HG03521 (cell line): Measurements from ENCODE around the gene SMIM24.

Experiments used
- ATAC-seq: cut with Tn5 transposase; IDR thresholded peaks from one replicate; pipeline ENCODE4 v1.9.1; 2021; ENCODE audit warnings: mild to moderate bottlenecking, moderate library complexity; ENCODE audit not compliant: unreplicated experiment

The SMIM24 gene

DNA sequence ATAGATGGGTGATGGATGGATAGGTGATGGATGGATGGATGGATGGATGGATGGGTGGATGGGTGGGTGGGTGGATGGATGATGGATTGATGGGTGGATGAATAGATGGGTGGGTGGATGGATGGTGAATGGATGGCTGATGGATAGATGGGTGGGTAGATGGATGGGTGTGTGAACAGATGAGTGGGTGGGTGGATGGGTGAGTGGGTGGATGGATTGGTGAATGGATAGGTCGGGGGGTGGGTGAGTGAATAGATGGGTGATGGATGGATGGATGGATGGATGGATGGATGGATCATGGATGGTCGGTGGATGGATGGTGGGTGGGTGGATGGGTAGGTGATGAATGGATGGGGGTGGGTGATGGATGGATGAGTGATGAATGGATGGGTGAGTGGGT lies 3.5 kb downstream of the SMIM24 start:
- ATAC-seq = no peak

DNA sequence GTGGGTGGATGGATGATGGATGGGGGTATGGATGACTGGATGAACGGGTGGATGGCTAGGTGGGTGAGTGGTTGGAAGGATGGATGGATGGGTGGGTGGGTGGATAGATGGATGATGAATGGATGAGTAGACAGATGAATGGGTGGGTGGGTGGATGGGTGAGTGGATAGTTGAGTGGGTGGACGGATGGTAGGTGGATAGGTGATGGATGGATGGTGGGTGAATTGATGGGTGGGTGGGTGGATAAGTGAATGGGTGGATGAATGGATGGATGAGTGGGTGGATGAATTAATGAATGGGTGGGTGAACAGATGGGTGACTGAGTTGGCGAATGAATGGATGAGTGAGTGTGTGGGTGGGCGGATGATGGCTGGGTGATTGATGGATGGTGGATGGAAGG lies 4.9 kb downstream of the SMIM24 start:
- no peak for ATAC-seq

DNA sequence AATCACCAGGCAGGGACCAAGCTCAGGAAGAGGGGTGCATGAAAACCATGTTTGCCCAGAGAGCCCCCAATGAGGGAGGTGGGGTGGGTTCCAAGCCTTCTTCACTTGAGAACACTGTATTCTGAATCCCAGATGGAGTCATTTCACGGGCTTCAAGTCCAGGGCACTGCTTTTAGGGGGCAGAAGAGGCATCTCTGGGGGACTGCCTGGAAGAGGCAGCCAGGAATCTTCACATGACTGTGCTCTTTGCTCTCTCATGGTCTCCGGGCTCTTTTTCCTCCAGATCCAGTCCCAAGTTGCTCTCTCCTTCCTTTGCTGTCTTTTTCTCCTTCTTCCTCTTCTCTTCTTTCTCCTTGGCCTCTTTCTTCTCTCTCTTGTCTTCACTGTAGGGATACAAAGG lies 5.7 kb downstream of the SMIM24 start:
- ATAC-seq = no peak

DNA sequence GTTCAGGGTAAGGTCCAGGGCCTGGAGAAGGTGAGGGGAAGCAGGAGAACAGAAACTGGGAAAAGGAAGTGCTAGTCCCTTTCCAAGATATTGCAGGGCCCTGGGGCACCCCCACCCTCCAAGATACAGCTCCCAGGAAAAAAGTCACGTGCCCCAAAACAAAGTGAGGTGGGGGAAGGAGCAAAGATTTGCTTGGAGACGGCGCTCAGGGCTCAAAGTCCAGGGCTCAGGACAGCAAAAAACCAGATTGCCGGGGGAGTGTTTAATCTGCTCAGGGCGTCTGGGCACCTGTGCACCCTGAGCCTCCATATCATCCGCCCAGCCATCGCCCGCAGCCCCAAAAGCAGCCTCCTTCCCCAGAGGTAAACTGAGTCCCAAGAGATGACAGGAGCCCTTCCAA lies 6.3 kb downstream of the SMIM24 start:
- ATAC-seq = no peak

DNA sequence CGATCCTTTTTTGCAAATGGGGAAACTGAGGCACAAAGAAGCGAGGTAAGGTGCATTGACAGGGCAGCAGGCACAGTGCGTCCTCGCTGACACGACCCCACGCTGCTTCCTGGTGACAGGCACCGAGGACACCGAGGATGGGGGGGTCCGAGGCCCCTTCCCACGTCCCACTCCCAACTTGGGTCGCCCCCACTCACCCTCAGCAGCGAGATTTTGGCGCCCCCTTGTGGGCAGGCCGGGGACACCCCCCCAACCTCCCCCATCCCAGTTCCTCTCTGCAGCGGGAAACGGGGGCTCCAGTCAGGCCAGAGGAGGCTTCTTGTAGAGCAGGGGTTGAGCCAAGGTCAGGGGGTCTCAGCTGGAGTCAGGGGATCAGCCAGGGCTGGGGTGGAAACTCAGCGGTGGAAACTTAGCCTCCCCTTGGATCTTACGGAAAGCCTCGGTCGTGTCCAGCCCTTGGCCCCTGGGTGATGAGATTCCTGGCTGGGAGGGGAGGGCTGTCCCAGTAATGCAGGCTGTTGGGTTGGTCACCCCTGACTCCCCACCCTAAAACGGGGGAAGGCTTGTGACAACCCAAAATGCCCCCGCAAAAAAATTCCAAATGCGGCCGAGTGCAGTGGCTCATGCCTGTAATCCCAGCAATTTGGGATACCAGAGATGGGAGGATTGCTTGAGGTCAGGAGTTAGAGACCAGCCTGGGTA lies 8.2 kb downstream of the SMIM24 start:
- ATAC-seq = no peak

DNA sequence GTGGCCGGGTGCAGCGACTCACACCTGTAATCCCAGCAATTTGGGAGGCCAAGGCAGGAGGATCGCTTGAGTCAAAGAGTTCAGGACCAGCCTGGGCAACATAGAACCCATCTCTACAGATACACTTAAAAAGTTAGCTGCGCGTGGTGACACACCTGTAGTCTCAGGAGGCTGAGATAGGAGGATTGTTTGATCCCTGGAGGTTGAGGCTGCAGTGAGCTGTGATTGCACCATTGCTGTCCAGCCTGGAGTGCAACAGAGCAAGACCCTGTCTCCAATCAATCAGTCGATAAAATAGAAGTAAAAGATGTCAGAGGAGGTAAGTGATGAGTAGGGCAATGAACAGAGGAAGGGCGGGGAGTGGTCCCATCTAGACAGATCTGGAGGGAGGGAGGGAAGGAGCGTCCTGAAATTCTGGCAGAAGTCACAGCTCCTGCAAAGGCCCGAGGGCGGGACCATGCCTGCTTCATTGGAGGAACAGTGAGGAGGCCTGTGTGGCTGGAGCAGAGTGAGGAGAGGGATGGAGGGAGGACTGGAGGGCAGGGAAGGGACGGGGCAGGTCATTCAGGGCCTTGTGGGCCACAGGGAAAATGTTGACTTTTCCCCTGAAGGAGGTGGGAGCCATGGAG lies 9.7 kb downstream of the SMIM24 start:
- no peak for ATAC-seq

DNA sequence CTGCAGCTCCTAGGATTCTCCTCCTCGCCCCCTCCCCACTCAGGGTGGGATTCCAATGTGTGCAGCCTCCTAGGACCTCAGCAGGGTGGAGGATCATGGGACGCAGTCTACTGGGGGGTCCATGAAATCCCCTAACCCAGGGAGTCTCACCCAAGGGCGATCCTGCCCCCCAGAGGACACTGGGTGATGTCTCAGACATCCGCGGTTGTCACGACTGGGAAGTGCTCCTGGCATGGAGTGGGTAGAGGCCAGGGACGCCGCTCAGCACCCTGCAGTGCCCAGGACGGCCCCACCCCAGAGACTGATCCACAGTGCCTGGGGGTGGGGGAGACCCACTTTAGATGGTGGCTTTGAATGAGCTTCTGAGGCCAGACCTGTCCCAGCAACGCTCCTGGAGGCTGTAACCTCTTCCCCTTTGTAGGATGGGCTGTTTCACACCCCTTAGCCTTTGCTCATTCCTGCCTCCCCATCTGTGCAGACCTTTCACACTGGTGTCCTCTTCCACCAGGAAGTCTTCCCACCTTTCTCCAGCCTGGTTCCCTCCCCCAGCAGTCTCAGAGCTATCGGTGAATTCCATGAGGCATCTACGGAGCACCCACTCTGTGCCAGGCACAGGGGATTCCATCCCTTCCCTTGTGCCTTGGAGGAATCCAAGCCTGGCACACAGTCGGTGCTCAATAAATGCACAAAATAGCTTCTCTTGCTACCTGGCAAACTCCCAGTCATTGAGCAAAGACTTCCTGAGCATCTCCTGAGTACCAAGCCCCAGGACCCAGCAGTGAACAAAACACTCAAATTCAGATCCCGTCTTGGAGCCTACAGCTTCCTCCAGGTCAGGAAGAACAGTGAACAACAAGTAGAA lies 10.5 kb downstream of the SMIM24 start:
- no peak for ATAC-seq

DNA sequence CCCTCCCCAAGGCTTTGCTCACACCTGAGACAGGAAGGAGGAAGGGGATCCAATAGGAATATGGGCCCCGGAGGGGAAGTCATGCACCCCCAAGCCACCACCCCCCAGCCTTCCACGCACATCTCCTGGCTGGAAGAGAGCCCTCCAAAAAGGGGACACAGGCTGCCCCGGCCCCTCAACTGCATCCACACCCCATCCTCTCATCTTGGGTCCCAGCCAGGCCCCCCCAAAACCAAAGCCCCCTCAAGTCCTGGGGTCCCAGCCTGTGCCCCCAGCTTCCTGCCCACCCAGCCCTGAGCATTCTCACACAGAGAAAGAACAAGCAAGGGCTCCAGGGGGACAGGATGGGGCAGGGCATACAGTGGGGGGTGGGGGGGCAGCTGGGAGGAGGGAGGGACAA lies 12.1 kb downstream of the SMIM24 start:
- ATAC-seq = no peak

DNA sequence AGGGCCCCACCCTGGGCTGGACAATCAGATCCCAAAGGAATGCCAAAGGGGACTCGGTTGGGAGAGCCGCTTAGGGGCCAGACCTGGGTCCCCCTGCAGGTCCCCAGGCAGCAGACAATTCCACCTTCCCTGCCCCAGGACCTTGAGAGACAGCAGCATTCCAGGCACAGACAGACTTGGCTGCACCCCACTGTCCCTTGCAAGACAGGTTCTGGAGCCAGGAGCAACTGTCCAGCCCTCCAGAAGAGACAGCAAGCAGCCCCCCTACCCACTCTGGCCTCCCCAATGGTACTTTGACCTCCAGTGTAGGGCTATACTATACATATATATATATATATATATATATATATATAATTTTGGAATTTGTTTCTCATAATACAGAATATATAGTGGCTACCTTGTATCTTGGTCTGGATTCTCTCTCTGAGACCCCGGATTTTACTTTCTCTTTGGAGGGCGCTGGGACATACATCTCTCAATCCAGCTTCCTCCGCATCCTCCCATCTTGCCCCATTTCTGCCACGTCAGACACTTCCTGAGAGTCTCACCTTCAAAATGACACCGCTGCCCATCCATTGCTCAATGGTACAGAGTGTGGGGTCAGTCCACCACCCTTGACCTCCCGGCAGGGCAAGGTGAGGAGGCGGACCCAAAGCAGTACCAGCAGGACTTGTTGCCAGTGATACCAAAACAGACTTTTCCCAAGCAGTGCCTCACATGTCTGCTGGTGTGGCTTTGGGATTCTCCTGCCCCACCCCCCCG lies 12.7 kb downstream of the SMIM24 start:
- ATAC-seq = no peak

DNA sequence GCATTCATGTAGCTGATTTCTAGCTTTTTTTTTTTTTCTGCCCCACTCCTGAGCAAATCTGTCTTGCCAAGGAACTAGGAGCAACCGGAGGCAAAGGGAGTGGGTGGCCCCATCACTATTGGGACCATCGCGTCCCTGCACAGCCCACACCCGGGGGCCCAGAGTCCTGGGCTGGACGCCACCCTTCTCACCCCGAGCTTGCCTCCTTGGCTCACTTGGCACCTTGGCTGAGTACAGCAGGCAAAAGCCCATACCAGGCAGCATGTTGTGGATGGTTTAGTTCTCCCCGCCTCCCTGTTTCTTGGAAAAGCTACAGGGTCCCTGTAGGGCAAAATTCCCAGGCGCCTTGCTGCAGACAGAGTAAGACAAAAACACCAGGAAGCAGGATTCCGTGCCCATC lies 13.7 kb downstream of the SMIM24 start:
- no peak for ATAC-seq

DNA sequence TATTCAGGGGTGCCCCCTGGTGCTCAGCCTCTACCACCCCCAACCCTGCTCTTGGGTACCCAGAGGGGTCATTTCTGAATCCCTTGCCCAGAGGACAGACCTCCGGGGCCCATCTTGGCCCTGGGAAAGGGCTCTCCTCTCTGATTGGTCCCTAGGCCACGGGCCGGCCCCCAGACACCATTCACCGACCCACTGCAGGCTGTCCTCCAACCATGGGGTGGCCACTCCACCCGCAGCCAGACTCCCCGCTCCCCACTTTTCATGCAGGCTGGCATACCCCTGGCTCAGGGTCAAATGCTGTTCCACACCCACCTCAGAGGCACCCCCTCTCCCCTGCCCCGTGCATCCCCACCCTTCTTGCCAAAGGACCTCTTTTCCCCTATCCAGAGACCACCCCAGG lies 14.8 kb downstream of the SMIM24 start:
- no peak for ATAC-seq

DNA sequence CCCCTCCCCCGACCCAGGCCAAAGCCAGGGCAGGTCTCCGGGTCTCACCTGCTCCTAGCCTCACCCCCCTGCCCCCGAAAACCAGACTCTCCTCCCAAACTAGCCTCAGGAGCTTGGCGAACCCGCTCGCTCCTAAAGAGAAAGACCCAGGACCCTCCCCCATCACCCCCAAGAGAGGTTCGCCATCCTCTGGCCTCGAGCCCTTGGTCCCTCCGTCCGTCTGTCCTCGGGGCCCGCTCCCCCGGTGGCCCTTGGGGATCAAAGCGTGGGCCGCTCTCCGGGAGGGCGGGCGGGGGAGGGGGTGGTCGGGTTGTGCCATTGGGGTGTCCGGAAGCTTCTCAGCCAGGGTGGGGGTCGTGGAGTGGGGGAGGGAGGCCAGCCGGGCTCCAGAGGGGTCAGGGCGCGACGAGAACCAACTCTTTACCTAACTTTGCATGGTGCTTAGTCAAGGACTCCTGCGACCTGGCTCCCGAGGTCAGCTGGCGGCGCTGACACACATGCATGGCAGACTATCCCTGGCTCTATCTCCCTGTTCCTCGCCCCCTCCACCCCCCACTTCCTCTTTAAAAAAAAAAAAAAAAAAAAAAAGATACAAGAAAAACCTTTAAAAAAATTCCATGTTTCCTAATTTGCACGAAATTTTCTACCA lies 15.6 kb downstream of the SMIM24 start:
- no peak for ATAC-seq

DNA sequence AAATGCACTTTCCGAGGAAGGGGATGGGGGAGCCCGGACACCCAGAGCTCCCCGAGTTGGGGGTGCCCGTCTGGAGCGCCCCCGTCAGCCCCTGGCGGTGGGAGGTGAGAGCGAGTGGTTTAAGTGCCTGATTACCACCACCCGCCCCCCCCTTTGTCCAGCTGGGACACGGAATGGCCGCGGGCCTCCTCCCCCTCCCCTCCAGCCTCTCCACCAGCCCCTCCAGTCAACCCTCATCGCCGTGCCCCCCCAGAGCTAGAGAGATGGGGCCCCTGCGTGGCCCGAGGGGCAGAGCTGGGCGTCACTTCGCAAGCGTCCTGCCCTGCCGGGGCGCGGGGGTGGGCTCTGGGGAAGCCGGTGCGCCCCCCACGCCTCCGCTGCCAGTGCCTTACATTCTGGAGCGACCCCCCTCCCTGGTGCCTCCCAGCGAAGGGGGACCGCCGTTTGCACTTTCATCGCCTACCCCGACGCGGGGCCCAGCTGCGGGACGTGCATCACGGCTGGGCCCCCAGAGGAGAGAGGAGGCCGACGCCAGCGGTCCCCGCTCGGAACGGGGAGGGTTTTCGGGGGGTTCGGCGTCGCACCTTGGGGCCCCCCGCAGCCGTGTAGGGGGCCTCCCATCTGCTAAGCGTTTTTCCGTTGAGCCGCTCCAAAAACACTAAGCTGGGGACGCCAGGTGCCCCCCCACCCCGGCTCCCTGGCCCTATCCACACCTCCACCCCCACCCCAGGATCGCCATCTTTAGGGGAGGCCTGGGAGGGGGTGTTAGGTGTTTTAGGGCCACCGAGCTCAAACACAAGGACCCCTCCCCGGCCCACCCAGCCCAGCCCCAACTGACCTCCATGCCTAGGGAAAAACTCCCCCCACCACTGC lies 16.4 kb downstream of the SMIM24 start:
- no peak for ATAC-seq

DNA sequence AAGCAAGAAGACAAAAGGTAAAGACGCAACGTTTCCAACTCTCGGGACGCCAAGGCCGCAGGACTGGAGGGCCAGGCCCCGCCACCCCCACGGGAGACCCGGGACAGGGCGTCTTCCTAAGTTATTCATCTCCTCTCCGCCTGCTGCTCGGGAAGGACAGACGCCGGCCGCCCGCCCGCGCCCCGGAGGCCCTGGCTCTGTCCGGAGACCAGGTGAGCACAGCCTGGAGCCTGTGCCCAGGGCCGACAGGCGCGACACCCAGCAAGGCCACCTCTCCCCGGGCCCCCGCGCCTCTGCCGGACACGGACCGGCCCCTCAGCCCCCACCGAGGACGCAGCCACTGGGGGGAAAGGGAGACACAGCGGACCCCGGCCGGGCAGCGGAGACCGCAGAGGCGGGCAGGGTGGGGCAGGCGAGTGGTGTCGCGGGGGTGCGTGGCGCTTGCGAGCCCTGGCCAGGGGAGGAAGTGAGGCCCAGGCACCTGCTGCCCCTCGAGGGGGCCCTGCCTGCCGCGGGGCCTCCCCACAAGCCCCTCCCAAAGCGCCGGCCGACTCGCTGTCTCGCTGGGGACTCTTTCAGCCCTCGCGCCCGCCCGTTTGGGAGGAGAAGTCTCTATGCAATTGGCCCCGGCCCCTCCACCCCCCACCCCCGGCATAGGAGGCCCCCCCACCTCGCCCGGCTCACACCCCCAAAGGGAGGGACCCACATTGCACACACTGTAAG lies 17.2 kb downstream of the SMIM24 start:
- no peak for ATAC-seq

DNA sequence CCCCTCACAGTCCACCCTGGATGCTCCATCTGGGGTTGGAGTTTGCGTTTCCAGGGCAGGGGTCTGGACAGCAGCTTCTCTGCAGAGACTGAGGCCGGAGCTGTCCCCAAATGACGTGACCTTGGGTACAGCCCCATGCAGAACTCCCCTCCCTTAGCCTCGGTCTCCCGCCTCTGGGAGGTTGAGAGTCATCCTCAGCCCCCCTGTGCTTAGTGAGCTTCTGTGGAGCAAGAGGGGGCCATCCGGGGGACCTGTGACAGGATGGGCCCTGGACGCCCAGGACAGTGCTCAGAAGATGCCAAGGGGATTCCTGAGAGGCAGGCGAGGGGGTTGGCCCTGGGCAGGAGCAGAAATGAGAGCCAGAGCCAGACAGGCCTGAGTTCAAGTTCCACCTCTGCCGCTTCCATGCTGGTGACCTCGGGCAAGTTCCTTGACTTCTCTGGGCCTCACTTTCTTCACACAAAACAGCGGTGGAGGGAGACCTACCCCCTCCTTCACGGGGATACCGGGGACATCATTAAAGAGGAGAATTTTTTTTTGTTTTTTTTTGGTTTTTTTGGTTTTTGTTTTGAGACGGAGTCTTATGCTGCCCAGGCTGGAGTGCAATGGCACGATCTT lies 20.3 kb downstream of the SMIM24 start:
- no peak for ATAC-seq

DNA sequence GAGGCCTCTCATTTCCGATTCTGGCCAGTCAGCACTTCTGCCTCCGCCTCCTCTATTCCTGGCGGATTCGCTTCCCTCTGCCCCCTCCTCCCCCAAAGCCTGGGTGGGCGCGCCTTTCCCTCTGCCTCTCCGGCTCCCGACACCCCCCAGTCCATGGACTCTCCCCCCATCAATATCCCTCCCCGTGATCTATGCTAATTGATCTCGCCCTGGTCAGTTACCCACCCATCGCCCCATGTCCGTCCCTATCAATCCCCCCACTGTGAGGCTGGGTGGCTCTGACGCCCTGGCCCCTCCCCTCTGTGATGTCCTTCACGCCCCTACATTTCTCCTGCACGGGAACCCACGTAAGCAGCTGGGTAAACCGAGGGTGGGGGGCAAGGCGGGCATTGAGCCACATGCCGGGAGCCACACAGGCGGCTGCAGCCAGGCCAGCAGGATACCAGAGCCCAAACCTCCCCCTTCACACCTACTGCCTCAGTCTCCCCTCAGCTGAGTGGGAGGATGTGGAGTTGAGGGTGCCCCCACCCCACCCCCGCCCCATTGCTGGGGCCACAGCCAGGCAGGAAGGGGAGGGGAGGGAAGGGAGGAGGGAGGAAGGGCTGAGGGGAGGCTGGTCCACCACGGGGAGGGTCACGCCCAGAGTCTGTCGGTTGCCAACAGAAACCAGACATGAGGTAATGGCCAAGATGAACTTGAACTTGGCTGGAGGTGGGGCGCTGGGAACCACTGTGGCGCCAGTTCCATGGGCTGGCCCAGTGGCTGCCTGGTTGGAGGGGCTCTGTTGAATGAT lies 21.0 kb downstream of the SMIM24 start:
- ATAC-seq = no peak

DNA sequence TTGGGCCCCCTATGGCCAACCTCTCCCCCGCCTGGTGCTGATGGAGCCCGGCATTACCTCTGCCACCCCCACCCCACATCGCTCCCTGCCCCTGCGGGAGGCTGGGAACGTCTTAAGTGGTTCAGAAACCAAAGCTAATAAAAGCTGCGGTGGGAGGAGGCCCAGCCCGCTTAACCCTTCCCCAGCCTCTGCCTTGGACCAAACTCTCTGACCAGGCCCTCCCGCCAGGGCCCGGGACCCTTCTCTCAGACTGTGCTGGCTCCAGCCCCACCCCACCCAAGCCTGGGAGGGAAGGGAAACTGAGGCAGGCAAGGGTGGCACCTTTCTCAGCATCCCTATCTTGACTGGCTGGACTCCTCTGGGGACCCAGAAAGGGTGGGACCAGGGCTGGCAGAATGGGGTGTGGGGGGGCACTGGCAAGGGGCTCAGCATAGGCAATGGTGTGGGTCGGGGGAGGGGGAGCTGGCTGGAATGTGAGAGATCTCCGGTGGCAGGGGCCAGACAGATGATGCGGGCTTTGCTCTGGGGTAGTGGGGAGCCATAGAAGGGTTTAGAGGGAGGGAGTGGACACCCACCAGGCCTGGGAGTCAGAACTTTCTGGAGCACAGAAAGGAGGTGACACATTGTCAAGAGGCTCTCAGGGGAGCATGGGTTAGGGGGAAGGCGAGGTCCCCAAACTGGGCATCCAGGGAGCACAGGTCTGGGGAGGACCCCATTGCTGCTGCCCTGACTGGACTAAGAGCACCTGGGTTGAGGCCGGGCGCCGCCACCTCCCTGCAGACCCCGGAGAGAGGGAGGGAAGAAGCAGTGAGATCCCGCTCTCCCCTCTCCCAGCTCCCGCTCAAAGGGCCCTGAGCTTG lies 21.9 kb downstream of the SMIM24 start:
- ATAC-seq = no peak
